ENCODE measurements around the gene ETS2.

The ETS2 gene

GRCh38 chr21:38819051-38819718 lies 13.5 kb downstream of the ETS2 start:
- Histone ChIP-seq H3K23ac (ENCODE audit: low read depth, low read length, poor library complexity) (no peak overlapping the region), H2AFZ (ENCODE audit: low read length) (no peak overlapping the region), H3K9me3 (replicated peaks in 1 of 2; ENCODE audit: control insufficient read depth in 2 of 2, insufficient read depth in 1 of 2, low read depth in 1 of 2, low read length in 2 of 2) (peaks cover 0 to 7% of the 10 kb centered on the region in 2 donors), H3K27me3 (ENCODE audit: control insufficient read depth in 3 of 3, insufficient read depth in 3 of 3, low read depth in 1 of 3, low read length in 3 of 3) (peaks cover 0 to 2% (median 0%) of the 10 kb centered on the region in 3 experiments), H2BK120ac (ENCODE audit: low read depth, low read length) (no peak overlapping the region), H3K18ac (ENCODE audit: low read length) (no peak overlapping the region), H3K27ac (replicated peaks; ENCODE audit: low read length) (no peak overlapping the region), H4K91ac (ENCODE audit: low read depth, low read length, poor library complexity) (no peak overlapping the region), H3K4me1 (ENCODE audit: control insufficient read depth in 2 of 2, insufficient read depth in 1 of 2, low read depth in 1 of 2, low read length in 2 of 2) (no peaks in the 10 kb centered on the region), H2BK15ac (ENCODE audit: low read length) (no peak overlapping the region), H2BK12ac (ENCODE audit: low read length) (no peak overlapping the region), H3K79me1 (ENCODE audit: low read depth, low read length) (peaks cover 3% of the 10 kb centered on the region), H4K8ac (ENCODE audit: low read depth, low read length) (no peak overlapping the region), H3K4me2 (ENCODE audit: insufficient read depth, low read length, poor library complexity, severe bottlenecking) (no peak overlapping the region), H3K4me3 (ENCODE audit: low read length in 2 of 2) (no peak overlapping the region), H3K36me3 (replicated peaks in 1 of 2; ENCODE audit: control insufficient read depth in 2 of 2, insufficient read depth in 2 of 2, low read length in 2 of 2) (peaks cover 66 to 95% of the 10 kb centered on the region in 2 donors), H3K4ac (ENCODE audit: low read length) (no peak overlapping the region), H3K9ac (ENCODE audit: low read depth, low read length, poor library complexity) (no peak overlapping the region), H2BK5ac (ENCODE audit: low read length) (no peak overlapping the region), H3K14ac (ENCODE audit: low read length) (no peak overlapping the region), H2AK5ac (ENCODE audit: low read depth, low read length) (no peak overlapping the region)
- no peak for DNase-seq (ENCODE audit: low spot score)
- WGBS, 2 donors (ENCODE audit: extremely low coverage in 2 of 2, insufficient read length in 2 of 2, insufficient replicate concordance in 1 of 2), result no CpG with 5 or more reads among the region's 14 CpGs

GRCh38 chr21:38819719-38820159 lies 14.0 kb downstream of the ETS2 start:
- no peak for DNase-seq (ENCODE audit: low spot score)

GRCh38 chr21:38820471-38821239 lies 14.9 kb downstream of the ETS2 start:
- no peak overlapping the region for H3K18ac ChIP-seq (ENCODE audit: low read length)
- H3K27me3 ChIP-seq (ENCODE audit: control insufficient read depth in 3 of 3, insufficient read depth in 3 of 3, low read depth in 1 of 3, low read length in 3 of 3), result peaks cover 0 to 2% (median 0%) of the 10 kb centered on the region in 3 experiments
- no peak overlapping the region for H3K4me3 ChIP-seq (ENCODE audit: low read length in 2 of 2)
- H3K4me1 ChIP-seq (ENCODE audit: control insufficient read depth in 2 of 2, insufficient read depth in 1 of 2, low read depth in 1 of 2, low read length in 2 of 2), result no peaks in the 10 kb centered on the region
- DNase-seq (ENCODE audit: low spot score), result no peak
- H3K79me1 ChIP-seq (ENCODE audit: low read depth, low read length), result peaks cover 3% of the 10 kb centered on the region
- no peak overlapping the region for H3K23ac ChIP-seq (ENCODE audit: low read depth, low read length, poor library complexity)
- peaks cover 61 to 86% of the 10 kb centered on the region in 2 donors for H3K36me3 ChIP-seq (replicated peaks in 1 of 2; ENCODE audit: control insufficient read depth in 2 of 2, insufficient read depth in 2 of 2, low read length in 2 of 2)
- H3K27ac ChIP-seq (replicated peaks; ENCODE audit: low read length), result no peak overlapping the region
- WGBS, 2 donors (ENCODE audit: extremely low coverage in 2 of 2, insufficient read length in 2 of 2, insufficient replicate concordance in 1 of 2), result no CpG with 5 or more reads among the region's 18 CpGs
- H4K91ac ChIP-seq (ENCODE audit: low read depth, low read length, poor library complexity), result no peak overlapping the region
- no peak overlapping the region for H4K8ac ChIP-seq (ENCODE audit: low read depth, low read length)
- peak overlapping the region; percentile 35 for H3K9ac ChIP-seq (ENCODE audit: low read depth, low read length, poor library complexity)
- no peak overlapping the region for H2BK5ac ChIP-seq (ENCODE audit: low read length)
- H2BK12ac ChIP-seq (ENCODE audit: low read length), result no peak overlapping the region
- H3K9me3 ChIP-seq (replicated peaks in 1 of 2; ENCODE audit: control insufficient read depth in 2 of 2, insufficient read depth in 1 of 2, low read depth in 1 of 2, low read length in 2 of 2), result peaks cover 0 to 6% of the 10 kb centered on the region in 2 donors
- H2AFZ ChIP-seq (ENCODE audit: low read length), result no peak overlapping the region
- H2AK5ac ChIP-seq (ENCODE audit: low read depth, low read length), result no peak overlapping the region
- H2BK15ac ChIP-seq (ENCODE audit: low read length), result no peak overlapping the region
- no peak overlapping the region for H2BK120ac ChIP-seq (ENCODE audit: low read depth, low read length)
- no peak overlapping the region for H3K14ac ChIP-seq (ENCODE audit: low read length)
- H3K4me2 ChIP-seq (ENCODE audit: insufficient read depth, low read length, poor library complexity, severe bottlenecking), result no peak overlapping the region
- H3K4ac ChIP-seq (ENCODE audit: low read length), result no peak overlapping the region

More at GRCh38 chr21:38819719-38820159, 14.0 kb downstream of the ETS2 start:
- H2BK12ac ChIP-seq (ENCODE audit: low read length), result no peak overlapping the region
- no peaks in the 10 kb centered on the region for H3K4me1 ChIP-seq (ENCODE audit: control insufficient read depth in 2 of 2, insufficient read depth in 1 of 2, low read depth in 1 of 2, low read length in 2 of 2)
- H3K79me1 ChIP-seq (ENCODE audit: low read depth, low read length), result peaks cover 3% of the 10 kb centered on the region
- peaks cover 66 to 94% of the 10 kb centered on the region in 2 donors for H3K36me3 ChIP-seq (replicated peaks in 1 of 2; ENCODE audit: control insufficient read depth in 2 of 2, insufficient read depth in 2 of 2, low read length in 2 of 2)
- H2BK15ac ChIP-seq (ENCODE audit: low read length), result no peak overlapping the region
- no peak overlapping the region for H2AK5ac ChIP-seq (ENCODE audit: low read depth, low read length)
- H3K18ac ChIP-seq (ENCODE audit: low read length), result no peak overlapping the region
- H3K9ac ChIP-seq (ENCODE audit: low read depth, low read length, poor library complexity), result no peak overlapping the region
- WGBS, 2 donors (ENCODE audit: extremely low coverage in 2 of 2, insufficient read length in 2 of 2, insufficient replicate concordance in 1 of 2), result no CpG with 5 or more reads among the region's 8 CpGs
- H2BK5ac ChIP-seq (ENCODE audit: low read length), result no peak overlapping the region
- H2BK120ac ChIP-seq (ENCODE audit: low read depth, low read length), result no peak overlapping the region
- H3K9me3 ChIP-seq (replicated peaks in 1 of 2; ENCODE audit: control insufficient read depth in 2 of 2, insufficient read depth in 1 of 2, low read depth in 1 of 2, low read length in 2 of 2), result peaks cover 0 to 7% of the 10 kb centered on the region in 2 donors
- H3K4me2 ChIP-seq (ENCODE audit: insufficient read depth, low read length, poor library complexity, severe bottlenecking), result no peak overlapping the region
- H3K23ac ChIP-seq (ENCODE audit: low read depth, low read length, poor library complexity), result no peak overlapping the region
- H3K4ac ChIP-seq (ENCODE audit: low read length), result no peak overlapping the region
- no peak overlapping the region for H4K8ac ChIP-seq (ENCODE audit: low read depth, low read length)
- H3K27me3 ChIP-seq (ENCODE audit: control insufficient read depth in 3 of 3, insufficient read depth in 3 of 3, low read depth in 1 of 3, low read length in 3 of 3), result peaks cover 0 to 2% (median 0%) of the 10 kb centered on the region in 3 experiments
- H3K27ac ChIP-seq (replicated peaks; ENCODE audit: low read length), result no peak overlapping the region
- no peak overlapping the region for H4K91ac ChIP-seq (ENCODE audit: low read depth, low read length, poor library complexity)
- H2AFZ ChIP-seq (ENCODE audit: low read length), result no peak overlapping the region
- H3K4me3 ChIP-seq (ENCODE audit: low read length in 2 of 2), result no peak overlapping the region
- no peak overlapping the region for H3K14ac ChIP-seq (ENCODE audit: low read length)

GRCh38 chr21:38821248-38821647 lies 15.5 kb downstream of the ETS2 start:
- no CpG with 5 or more reads among the region's 6 CpGs for WGBS, 2 donors (ENCODE audit: extremely low coverage in 2 of 2, insufficient read length in 2 of 2, insufficient replicate concordance in 1 of 2)

More at GRCh38 chr21:38821248-38821647, 15.5 kb downstream of the ETS2 start:
- DNase-seq (ENCODE audit: low spot score), result no peak
- Histone ChIP-seq H3K4me3 (ENCODE audit: low read length in 2 of 2) (no peak overlapping the region), H3K4ac (ENCODE audit: low read length) (no peak overlapping the region), H2AFZ (ENCODE audit: low read length) (no peak overlapping the region), H3K4me1 (ENCODE audit: control insufficient read depth in 2 of 2, insufficient read depth in 1 of 2, low read depth in 1 of 2, low read length in 2 of 2) (no peaks in the 10 kb centered on the region), H2BK120ac (ENCODE audit: low read depth, low read length) (no peak overlapping the region), H3K23ac (ENCODE audit: low read depth, low read length, poor library complexity) (no peak overlapping the region), H4K8ac (ENCODE audit: low read depth, low read length) (no peak overlapping the region), H3K9ac (ENCODE audit: low read depth, low read length, poor library complexity) (no peak overlapping the region), H2BK12ac (ENCODE audit: low read length) (no peak overlapping the region), H3K36me3 (replicated peaks in 1 of 2; ENCODE audit: control insufficient read depth in 2 of 2, insufficient read depth in 2 of 2, low read length in 2 of 2) (peaks cover 61 to 84% of the 10 kb centered on the region in 2 donors), H3K18ac (ENCODE audit: low read length) (no peak overlapping the region), H2AK5ac (ENCODE audit: low read depth, low read length) (no peak overlapping the region), H2BK15ac (ENCODE audit: low read length) (no peak overlapping the region), H3K79me1 (ENCODE audit: low read depth, low read length) (peaks cover 3% of the 10 kb centered on the region), H3K27ac (replicated peaks; ENCODE audit: low read length) (no peak overlapping the region), H3K9me3 (replicated peaks in 1 of 2; ENCODE audit: control insufficient read depth in 2 of 2, insufficient read depth in 1 of 2, low read depth in 1 of 2, low read length in 2 of 2) (peaks cover 0 to 6% of the 10 kb centered on the region in 2 donors), H3K27me3 (ENCODE audit: control insufficient read depth in 3 of 3, insufficient read depth in 3 of 3, low read depth in 1 of 3, low read length in 3 of 3) (peaks cover 0 to 2% (median 0%) of the 10 kb centered on the region in 3 experiments), H3K4me2 (ENCODE audit: insufficient read depth, low read length, poor library complexity, severe bottlenecking) (no peak overlapping the region), H2BK5ac (ENCODE audit: low read length) (no peak overlapping the region), H3K14ac (ENCODE audit: low read length) (no peak overlapping the region), H4K91ac (ENCODE audit: low read depth, low read length, poor library complexity) (no peak overlapping the region)
